Measurements from ENCODE around the gene TUT7. TPM values are rescaled to one million over a fixed set of nuclear protein-coding genes. Genes with fewer than 3 reads are reported as not detected.
A peak's percentile ranks its signal among the peaks of the same experiment; 100 is the strongest.

Gene TUT7
- total and polyA plus RNA-seq, 2 of the 4 experiments (the other 2 are of a cell fraction): 13.3 to 33.3 TPM

- intact Hi-C loops (cut with micrococcal nuclease): no loop called here
- Histone ChIP-seq H2BK20ac (ENCODE audit: low read depth, low read length) (no peak overlapping the region), H3K4me3 (ENCODE audit: insufficient read depth, low read depth, low read length) (no peak overlapping the region), H3K4ac (ENCODE audit: low read depth, low read length) (no peak overlapping the region), H3K9me3 (ENCODE audit: control insufficient read depth, insufficient read depth, low read length) (no peaks in the 10 kb centered on the region), H3K9ac (ENCODE audit: low read depth, low read length) (no peak overlapping the region), H3K79me1 (ENCODE audit: low read depth in 1 of 2, low read length in 2 of 2) (no peaks in the 10 kb centered on the region), H3K4me1 (ENCODE audit: control insufficient read depth, insufficient read depth, low read length) (no peaks in the 10 kb centered on the region; the same call in 1 of the 2 replicates), H4K20me1 (ENCODE audit: insufficient read depth, low read length) (no peaks in the 10 kb centered on the region), H4K5ac (ENCODE audit: low read depth, low read length) (no peak overlapping the region), H2AK5ac (ENCODE audit: low read depth, low read length) (no peak overlapping the region), H2AK9ac (replicated peaks; ENCODE audit: low read depth, low read length, poor library complexity) (no peak overlapping the region), H3K9me1 (ENCODE audit: insufficient read depth, low read length) (no peaks in the 10 kb centered on the region), H4K91ac (ENCODE audit: insufficient read depth, low read depth, low read length) (no peak overlapping the region), H3K14ac (replicated peaks; ENCODE audit: low read depth, low read length) (no peak overlapping the region), H2BK15ac (ENCODE audit: low read depth, low read length) (no peak overlapping the region), H2BK120ac (ENCODE audit: low read depth, low read length) (no peak overlapping the region), H2AFZ (replicated peaks; ENCODE audit: low read length, poor library complexity) (no peak overlapping the region), H3K18ac (ENCODE audit: low read depth, low read length) (no peak overlapping the region), H3K23ac (ENCODE audit: low read depth, low read length) (no peak overlapping the region), H3K56ac (ENCODE audit: extremely low read depth, insufficient read depth, low read length) (no peak overlapping the region), H4K8ac (ENCODE audit: low read depth in 2 of 2, low read length in 2 of 2) (no peak overlapping the region), H3K27ac (ENCODE audit: insufficient read depth, low read length) (no peak overlapping the region), H3K4me2 (ENCODE audit: low read depth, low read length) (no peak overlapping the region), H2BK5ac (ENCODE audit: low read depth, low read length, poor library complexity, severe bottlenecking) (no peak overlapping the region), H3K36me3 (ENCODE audit: control insufficient read depth, insufficient read depth, low read length) (no peaks in the 10 kb centered on the region), H3K27me3 (ENCODE audit: control insufficient read depth, insufficient read depth, low read length) (no peaks in the 10 kb centered on the region)
- ChIA-PET CTCF (interaction anchor here (0.6 to 1.3 kb wide), 5 partner anchors 21 to 1914 kb away, joined by 3 to 5 read pairs (median 4); no protein-coding TSS in a partner anchor), POLR2A (ENCODE audit: unreplicated experiment) (no interaction called here)
- in situ Hi-C loops (cut with MboI; ENCODE audit: low sequenced_read_pairs): no loop called here
- DNase-seq (no peak), ATAC-seq (ENCODE audit: low read depth) (0 out of 2 replicates have a peak, but pooled peaks have one; percentile 53)
- WGBS, 2 experiments (ENCODE audit: extremely low coverage in 2 of 2, insufficient read length in 1 of 2): no CpG with 5 or more reads among the region's 10 CpGs
- no TSS peak for BruUV-seq (replicated peaks)
- dilution Hi-C loops (cut with HindIII; ENCODE audit: low sequenced_read_pairs, unreplicated experiment): no loop called here
- TF ChIP-seq, protein P1, sequence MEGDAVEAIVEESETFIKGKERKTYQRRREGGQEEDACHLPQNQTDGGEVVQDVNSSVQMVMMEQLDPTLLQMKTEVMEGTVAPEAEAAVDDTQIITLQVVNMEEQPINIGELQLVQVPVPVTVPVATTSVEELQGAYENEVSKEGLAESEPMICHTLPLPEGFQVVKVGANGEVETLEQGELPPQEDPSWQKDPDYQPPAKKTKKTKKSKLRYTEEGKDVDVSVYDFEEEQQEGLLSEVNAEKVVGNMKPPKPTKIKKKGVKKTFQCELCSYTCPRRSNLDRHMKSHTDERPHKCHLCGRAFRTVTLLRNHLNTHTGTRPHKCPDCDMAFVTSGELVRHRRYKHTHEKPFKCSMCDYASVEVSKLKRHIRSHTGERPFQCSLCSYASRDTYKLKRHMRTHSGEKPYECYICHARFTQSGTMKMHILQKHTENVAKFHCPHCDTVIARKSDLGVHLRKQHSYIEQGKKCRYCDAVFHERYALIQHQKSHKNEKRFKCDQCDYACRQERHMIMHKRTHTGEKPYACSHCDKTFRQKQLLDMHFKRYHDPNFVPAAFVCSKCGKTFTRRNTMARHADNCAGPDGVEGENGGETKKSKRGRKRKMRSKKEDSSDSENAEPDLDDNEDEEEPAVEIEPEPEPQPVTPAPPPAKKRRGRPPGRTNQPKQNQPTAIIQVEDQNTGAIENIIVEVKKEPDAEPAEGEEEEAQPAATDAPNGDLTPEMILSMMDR (conservative IDR thresholded peaks at IDR 0.05; ENCODE audit: low read depth, low read length): no peak
- TF ChIP-seq MXI1 (IDR thresholded peaks at IDR 0.05; ENCODE audit: borderline replicate concordance, low read depth, low read length) (no peak), BHLHE40 (IDR thresholded peaks at IDR 0.05; ENCODE audit: low read depth, low read length) (no peak), SMC3 (IDR thresholded peaks at IDR 0.05; ENCODE audit: low read depth, low read length) (no peak), POLR2A (IDR thresholded peaks at IDR 0.05; ENCODE audit: low read depth, low read length) (no peak), FOS (IDR thresholded peaks at IDR 0.05; ENCODE audit: low read depth, low read length) (no peak), USF2 (IDR thresholded peaks at IDR 0.05; ENCODE audit: low read depth, low read length) (no peak), RAD21 (IDR thresholded peaks at IDR 0.05; ENCODE audit: low read length) (no peak), CHD1 (IDR thresholded peaks at IDR 0.05; ENCODE audit: low read depth, low read length) (no peak), CEBPB (IDR thresholded peaks at IDR 0.05; ENCODE audit: low read depth, low read length) (no peak), MAZ (IDR thresholded peaks at IDR 0.05; ENCODE audit: borderline replicate concordance, low read depth, low read length) (no peak), NFE2L2 (IDR thresholded peaks at IDR 0.05; ENCODE audit: low read depth, low read length) (no peak), MAFK (IDR thresholded peaks at IDR 0.05; ENCODE audit: low read depth, low read length) (no peak), RFX5 (IDR thresholded peaks at IDR 0.05; ENCODE audit: low read depth, low read length) (no peak), RCOR1 (IDR thresholded peaks at IDR 0.05; ENCODE audit: insufficient replicate concordance, low read length) (no peak)
Observed at GRCh38 chr9:86238861-86239770, 115.1 kb downstream of the TUT7 start.
